ENCODE results near the gene RASGRF2.

- TF ChIP-seq CTCF (IDR thresholded peaks at IDR 0.05), result no peak
- no peak for TF ChIP-seq POLR2A (IDR thresholded peaks at IDR 0.05)
- TF ChIP-seq POLR2AphosphoS5 (IDR thresholded peaks at IDR 0.05), result no peak
- TF ChIP-seq EP300 (IDR thresholded peaks at IDR 0.05; ENCODE audit: low read depth), result no peak
Observed at GRCh38 chr5:81134566-81134965, 174.4 kb downstream of the RASGRF2 start.

Data from transverse colon (tissue), 4 donors.